GM19239 (cell line): Measurements from ENCODE around the gene ERP29.
"Not testable (repeated sequence)": the region's sequence is repeated elsewhere in the genome, so short reads cannot be mapped to it uniquely, and the experiment has no call there.

Experiments
- DNase-seq: peaks from one replicate; pipeline ENCODE4 v3.0.0; 2011; ENCODE audit warnings: low spot score; ENCODE audit not compliant: insufficient read length
- FAIRE-seq: peaks from 2 replicates; lab custom pipeline; 2011; peaks lifted over from hg19 to GRCh38; lab: Jason Lieb, UNC

Gene ERP29

GRCh38 chr12:112012775-112013600 is at the start of gene ERP29, which contains the start of gene TMEM116:
TSS of gene ERP29 (plus strand) at chr12:112013426. CDS start at chr12:112013466, 40 bp downstream.
TSS of gene TMEM116 (minus strand) at chr12:112013165. CDS start at chr12:112005270, 7,895 bp downstream.
- FAIRE-seq: peak; percentile 95
- peak; percentile 75 for DNase-seq

GRCh38 chr12:111964935-111965334 is 48.3 kb upstream of the ERP29 start:
- FAIRE-seq: no peak
- no peak for DNase-seq

GRCh38 chr12:111971800-111972199 is 41.4 kb upstream of the ERP29 start:
- FAIRE-seq: no peak
- DNase-seq: no peak

- DNase-seq (no peak), FAIRE-seq (no peak)
Measured at GRCh38 chr12:111975161-111975931, 37.9 kb upstream of the ERP29 start.

GRCh38 chr12:111976291-111976690 is 36.9 kb upstream of the ERP29 start:
- FAIRE-seq (no peak), DNase-seq (no peak)

- no peak for FAIRE-seq
Measured at GRCh38 chr12:111976860-111977259, 36.4 kb upstream of the ERP29 start.

GRCh38 chr12:111978545-111978944 is 34.7 kb upstream of the ERP29 start:
- FAIRE-seq (no peak), DNase-seq (no peak)

More at GRCh38 chr12:111976860-111977259, 36.4 kb upstream of the ERP29 start:
- no peak for DNase-seq

- DNase-seq (no peak), FAIRE-seq (no peak)
Measured at GRCh38 chr12:111980598-111980997, 32.6 kb upstream of the ERP29 start.

GRCh38 chr12:111981987-111982386 is 31.2 kb upstream of the ERP29 start:
- FAIRE-seq (no peak), DNase-seq (no peak)

GRCh38 chr12:111984820-111985219 is 28.4 kb upstream of the ERP29 start:
- no peak for FAIRE-seq
- DNase-seq: no peak

- FAIRE-seq (peak; percentile 28), DNase-seq (no peak)
Measured at GRCh38 chr12:111991535-111991934, 21.7 kb upstream of the ERP29 start.

GRCh38 chr12:111991946-111992345 is 21.3 kb upstream of the ERP29 start:
- FAIRE-seq: no peak

GRCh38 chr12:111992464-111992863 is 20.8 kb upstream of the ERP29 start:
- FAIRE-seq (peak; percentile 66), DNase-seq (no peak)

More at GRCh38 chr12:111991946-111992345, 21.3 kb upstream of the ERP29 start:
- DNase-seq: no peak

GRCh38 chr12:111993292-111994150 is 19.7 kb upstream of the ERP29 start:
- no peak for DNase-seq
- FAIRE-seq: peak; percentile 91

- not testable (repeated sequence) for DNase-seq
- FAIRE-seq: peak; percentile 96
Measured at GRCh38 chr12:111994211-111995111, 18.8 kb upstream of the ERP29 start.

- DNase-seq: no peak
- FAIRE-seq: peak; percentile 8
Measured at GRCh38 chr12:111995782-111996480, 17.3 kb upstream of the ERP29 start.

GRCh38 chr12:111997300-111997699 is 15.9 kb upstream of the ERP29 start:
- DNase-seq (no peak), FAIRE-seq (no peak)

GRCh38 chr12:111998015-111998414 is 15.2 kb upstream of the ERP29 start:
- DNase-seq: no peak
- no peak for FAIRE-seq
